Measurements from ENCODE around the gene CTNNBL1. TPM values are rescaled to one million over a fixed set of nuclear protein-coding genes. Genes with fewer than 3 reads are reported as not detected.
A peak's percentile ranks its signal among the peaks of the same experiment; 100 is the strongest.

The CTNNBL1 gene
- total RNA-seq, 1 experiment from 2014 or later: 203 TPM

- no TSS peak for BruUV-seq (replicated peaks)
- H3K27me3 ChIP-seq (replicated peaks; ENCODE audit: control insufficient read depth, insufficient read depth, low read length): no peaks in the 10 kb centered on the region
- POLR2A ChIA-PET: no interaction called here
Observed at GRCh38 chr20:37878835-37879599, 185.2 kb downstream of the CTNNBL1 start.

GRCh38 chr20:37879843-37880242 is 186.0 kb downstream of the CTNNBL1 start:
- no peak for DNase-seq
- no peaks in the 10 kb centered on the region for H3K9me3 Mint-ChIP-seq (ENCODE audit: unreplicated experiment)
- H3K4me1 Mint-ChIP-seq (ENCODE audit: low read depth, unreplicated experiment): no peaks in the 10 kb centered on the region
- intact Hi-C loops (cut with micrococcal nuclease; ENCODE audit: unreplicated experiment): no loop called here
- H3K4me3 Mint-ChIP-seq (ENCODE audit: unreplicated experiment): no peak overlapping the region
- no peaks in the 10 kb centered on the region for H3K36me3 ChIP-seq (ENCODE audit: control insufficient read depth, insufficient read depth, low read length)
- no peak overlapping the region for H3K4me3 ChIP-seq (ENCODE audit: low read depth, low read length)
- H3K9me3 ChIP-seq: no peaks in the 10 kb centered on the region
- no peaks in the 10 kb centered on the region for H3K27me3 ChIP-seq (replicated peaks; ENCODE audit: control insufficient read depth, insufficient read depth, low read length)
- CTCF ChIA-PET: no interaction called here
- TF ChIP-seq, protein P1, sequence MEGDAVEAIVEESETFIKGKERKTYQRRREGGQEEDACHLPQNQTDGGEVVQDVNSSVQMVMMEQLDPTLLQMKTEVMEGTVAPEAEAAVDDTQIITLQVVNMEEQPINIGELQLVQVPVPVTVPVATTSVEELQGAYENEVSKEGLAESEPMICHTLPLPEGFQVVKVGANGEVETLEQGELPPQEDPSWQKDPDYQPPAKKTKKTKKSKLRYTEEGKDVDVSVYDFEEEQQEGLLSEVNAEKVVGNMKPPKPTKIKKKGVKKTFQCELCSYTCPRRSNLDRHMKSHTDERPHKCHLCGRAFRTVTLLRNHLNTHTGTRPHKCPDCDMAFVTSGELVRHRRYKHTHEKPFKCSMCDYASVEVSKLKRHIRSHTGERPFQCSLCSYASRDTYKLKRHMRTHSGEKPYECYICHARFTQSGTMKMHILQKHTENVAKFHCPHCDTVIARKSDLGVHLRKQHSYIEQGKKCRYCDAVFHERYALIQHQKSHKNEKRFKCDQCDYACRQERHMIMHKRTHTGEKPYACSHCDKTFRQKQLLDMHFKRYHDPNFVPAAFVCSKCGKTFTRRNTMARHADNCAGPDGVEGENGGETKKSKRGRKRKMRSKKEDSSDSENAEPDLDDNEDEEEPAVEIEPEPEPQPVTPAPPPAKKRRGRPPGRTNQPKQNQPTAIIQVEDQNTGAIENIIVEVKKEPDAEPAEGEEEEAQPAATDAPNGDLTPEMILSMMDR (IDR thresholded peaks at IDR 0.05; ENCODE audit: insufficient read depth in 1 of 2, low read depth in 1 of 2, low read length in 1 of 2, severe bottlenecking in 1 of 2, unreplicated experiment in 1 of 2): no peak
- peaks cover 10% of the 10 kb centered on the region; the same call in 1 of the 2 replicates for H3K4me1 ChIP-seq
- no peaks in the 10 kb centered on the region for H3K27me3 Mint-ChIP-seq (ENCODE audit: insufficient read depth, unreplicated experiment)
- H3K27ac Mint-ChIP-seq (ENCODE audit: unreplicated experiment): no peak overlapping the region
- H3K36me3 Mint-ChIP-seq (ENCODE audit: insufficient read depth, unreplicated experiment): peaks cover 8% of the 10 kb centered on the region
- POLR2A ChIA-PET: no interaction called here
- BruUV-seq (replicated peaks): no TSS peak

More at GRCh38 chr20:37878835-37879599, 185.2 kb downstream of the CTNNBL1 start:
- TF ChIP-seq, protein P1 (IDR thresholded peaks at IDR 0.05; ENCODE audit: insufficient read depth in 1 of 2, low read depth in 1 of 2, low read length in 1 of 2, severe bottlenecking in 1 of 2, unreplicated experiment in 1 of 2): no peak
- H3K4me3 Mint-ChIP-seq (ENCODE audit: unreplicated experiment): no peak overlapping the region
- H3K36me3 Mint-ChIP-seq (ENCODE audit: insufficient read depth, unreplicated experiment): peaks cover 8% of the 10 kb centered on the region
- H3K9me3 ChIP-seq: no peaks in the 10 kb centered on the region
- H3K4me3 ChIP-seq (ENCODE audit: low read depth, low read length): no peak overlapping the region
- no peaks in the 10 kb centered on the region for H3K9me3 Mint-ChIP-seq (ENCODE audit: unreplicated experiment)
- H3K27me3 Mint-ChIP-seq (ENCODE audit: insufficient read depth, unreplicated experiment): no peaks in the 10 kb centered on the region
- DNase-seq: no peak
- H3K36me3 ChIP-seq (ENCODE audit: control insufficient read depth, insufficient read depth, low read length): 0 out of 2 replicates have a peak, but pooled peaks cover 1% of the 10 kb centered on the region
- no peaks in the 10 kb centered on the region for H3K4me1 Mint-ChIP-seq (ENCODE audit: low read depth, unreplicated experiment)
- H3K27ac Mint-ChIP-seq (ENCODE audit: unreplicated experiment): no peak overlapping the region
- CTCF ChIA-PET: no interaction called here
- peaks cover 10% of the 10 kb centered on the region; the same call in 1 of the 2 replicates for H3K4me1 ChIP-seq
- intact Hi-C loops (cut with micrococcal nuclease; ENCODE audit: unreplicated experiment): no loop called here

DNA sequence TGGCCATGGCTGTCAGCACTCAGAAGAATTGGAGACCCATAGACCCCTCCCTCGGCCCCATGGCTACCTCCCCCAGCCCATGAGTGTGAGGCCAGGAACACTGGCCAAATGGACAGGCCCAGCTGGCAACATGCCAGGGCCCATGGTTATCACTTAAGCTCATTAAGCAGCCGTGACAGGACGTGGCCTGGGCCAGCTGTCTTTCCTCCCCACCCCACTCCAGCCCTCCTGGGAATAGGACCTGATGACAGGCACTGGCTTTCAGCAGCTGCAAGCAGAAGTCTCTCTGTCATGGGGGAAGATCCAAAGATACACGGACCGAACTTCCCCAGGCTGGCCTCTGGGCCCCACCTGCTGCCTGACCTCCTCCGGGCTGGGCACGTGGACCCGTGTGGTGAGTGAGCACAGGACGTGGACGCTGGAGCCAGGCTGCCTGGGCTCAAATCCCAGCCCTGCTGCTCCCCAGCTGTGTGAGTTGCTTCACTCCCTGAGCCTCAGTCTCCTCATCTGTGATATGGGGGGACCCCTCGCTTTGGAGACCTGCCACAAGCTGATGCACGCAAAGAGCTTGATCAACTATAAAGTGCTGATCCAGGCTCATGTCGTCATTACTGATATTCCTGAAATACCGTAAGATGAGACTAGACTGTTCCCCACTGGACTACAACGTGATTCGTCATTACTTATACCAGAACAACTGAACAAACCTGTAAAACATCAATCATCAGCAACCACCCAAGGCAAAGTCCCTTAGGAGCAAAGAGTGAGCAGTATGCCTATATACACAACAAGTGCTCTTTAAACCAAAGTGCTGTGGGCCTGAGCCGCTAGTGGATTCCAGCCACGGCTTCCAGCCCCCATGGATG is 187.1 kb downstream of the CTNNBL1 start:
- BruUV-seq (replicated peaks): no TSS peak
- H3K4me1 Mint-ChIP-seq (ENCODE audit: low read depth, unreplicated experiment): no peaks in the 10 kb centered on the region
- peaks cover 7% of the 10 kb centered on the region for H3K36me3 Mint-ChIP-seq (ENCODE audit: insufficient read depth, unreplicated experiment)
- Histone ChIP-seq H3K9me3 (no peaks in the 10 kb centered on the region), H3K4me3 (ENCODE audit: low read depth, low read length) (no peak overlapping the region), H3K36me3 (ENCODE audit: control insufficient read depth, insufficient read depth, low read length) (no peaks in the 10 kb centered on the region), H3K4me1 (peaks cover 10% of the 10 kb centered on the region; the same call in 1 of the 2 replicates), H3K27me3 (replicated peaks; ENCODE audit: control insufficient read depth, insufficient read depth, low read length) (no peaks in the 10 kb centered on the region)
- CTCF ChIA-PET: interaction anchor here (0.6 kb wide), 1 partner anchor 62 kb away, joined by 3 read pairs; no protein-coding TSS in a partner anchor
- DNase-seq: peak in 1 of 2 experiments; percentile 43
- POLR2A ChIA-PET: no interaction called here
- H3K27me3 Mint-ChIP-seq (ENCODE audit: insufficient read depth, unreplicated experiment): no peaks in the 10 kb centered on the region
- no peak overlapping the region for H3K4me3 Mint-ChIP-seq (ENCODE audit: unreplicated experiment)
- TF ChIP-seq, protein P1 (IDR thresholded peaks at IDR 0.05; ENCODE audit: insufficient read depth in 1 of 2, low read depth in 1 of 2, low read length in 1 of 2, severe bottlenecking in 1 of 2, unreplicated experiment in 1 of 2): no peak
- intact Hi-C loops (cut with micrococcal nuclease; ENCODE audit: unreplicated experiment): no loop called here
- no peaks in the 10 kb centered on the region for H3K9me3 Mint-ChIP-seq (ENCODE audit: unreplicated experiment)
- no peak overlapping the region for H3K27ac Mint-ChIP-seq (ENCODE audit: unreplicated experiment)
